Activated T-cell treated with anti-CD3 and anti-CD28 coated beads, Interleukin-2, amount 50 U/mL, for 24 hours (primary cell): ENCODE results near the gene HOXC11.
A peak's percentile ranks its signal among the peaks of the same experiment; 100 is the strongest.

Experiments
- DNase-seq: peaks from one replicate; pipeline ENCODE4 v3.0.0-alpha.2; 2020
- H3K27ac Mint-ChIP-seq: 2 replicates; pipeline ENCODE4 v1.8.0; 2020; ENCODE audit warnings: mild to moderate bottlenecking, mixed read lengths
- H3K27me3 Mint-ChIP-seq: 2 replicates; pipeline ENCODE4 v1.8.0; 2020; ENCODE audit warnings: mixed read lengths
- H3K36me3 Mint-ChIP-seq: 2 replicates; pipeline ENCODE4 v1.8.0; 2020; ENCODE audit warnings: low read depth, mixed read lengths
- H3K4me1 Mint-ChIP-seq: 2 replicates; pipeline ENCODE4 v1.8.0; 2020; ENCODE audit warnings: low read depth, mixed read lengths
- H3K4me3 Mint-ChIP-seq: 2 replicates; pipeline ENCODE4 v1.8.0; 2020; ENCODE audit warnings: mild to moderate bottlenecking, moderate library complexity, mixed read lengths
- H3K9me3 Mint-ChIP-seq: 2 replicates; pipeline ENCODE4 v1.8.0; 2020; ENCODE audit warnings: mixed read lengths

Gene HOXC11

DNA sequence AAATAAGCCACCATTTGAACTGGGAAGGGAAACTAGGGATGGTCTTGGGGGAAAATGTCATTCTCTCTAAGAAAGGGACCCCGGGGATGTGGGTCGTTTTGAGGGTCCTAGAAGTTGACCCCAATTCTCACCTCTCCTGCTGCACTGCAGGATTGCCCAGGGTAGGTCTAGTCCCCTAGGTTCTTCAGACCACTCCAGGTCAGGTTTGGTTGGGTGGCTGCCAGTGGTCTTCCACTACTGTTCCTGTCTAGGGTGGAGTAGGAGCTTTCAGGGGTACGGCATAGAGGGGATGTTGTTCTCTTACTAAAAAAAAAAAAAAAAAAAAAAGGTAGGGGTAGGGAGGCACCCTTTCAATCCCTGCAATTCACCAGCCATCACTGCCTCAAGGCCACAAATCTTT, 43.1 kb downstream of the HOXC11 start:
- Mint-ChIP-seq H3K9me3 (no peaks in the 10 kb centered on the region), H3K36me3 (no peaks in the 10 kb centered on the region), H3K4me1 (peaks cover 24% of the 10 kb centered on the region), H3K4me3 (no peak overlapping the region), H3K27ac (no peak overlapping the region), H3K27me3 (peaks cover 93% of the 10 kb centered on the region)
- DNase-seq: no peak

DNA sequence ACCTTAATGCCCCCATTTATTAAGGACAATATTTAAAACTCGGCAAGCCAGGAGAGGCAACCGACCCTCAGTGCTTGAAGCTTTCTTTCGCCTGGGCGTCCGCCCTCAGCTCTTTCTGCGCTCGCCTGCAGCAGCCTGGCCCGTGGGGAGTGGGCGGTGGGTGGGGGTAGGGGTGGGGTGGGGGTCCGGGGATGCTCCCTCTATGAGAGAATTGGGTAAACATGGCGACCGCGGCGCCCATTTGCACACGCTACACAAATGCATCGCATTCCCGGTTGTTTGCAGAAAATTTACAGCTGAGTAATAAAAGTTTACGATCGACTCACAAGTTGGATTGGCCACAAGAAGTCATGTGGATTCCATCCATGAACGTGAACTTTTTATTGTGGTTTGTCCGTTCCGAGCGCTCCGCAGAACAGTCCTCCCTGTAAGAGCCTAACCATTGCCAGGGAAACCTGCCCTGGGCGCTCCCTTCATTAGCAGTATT, 43.6 kb downstream of the HOXC11 start:
- Mint-ChIP-seq H3K27ac (no peak overlapping the region), H3K4me3 (no peak overlapping the region), H3K9me3 (no peaks in the 10 kb centered on the region), H3K27me3 (peaks cover 93% of the 10 kb centered on the region), H3K36me3 (no peaks in the 10 kb centered on the region), H3K4me1 (peaks cover 20% of the 10 kb centered on the region)
- no peak for DNase-seq

DNA sequence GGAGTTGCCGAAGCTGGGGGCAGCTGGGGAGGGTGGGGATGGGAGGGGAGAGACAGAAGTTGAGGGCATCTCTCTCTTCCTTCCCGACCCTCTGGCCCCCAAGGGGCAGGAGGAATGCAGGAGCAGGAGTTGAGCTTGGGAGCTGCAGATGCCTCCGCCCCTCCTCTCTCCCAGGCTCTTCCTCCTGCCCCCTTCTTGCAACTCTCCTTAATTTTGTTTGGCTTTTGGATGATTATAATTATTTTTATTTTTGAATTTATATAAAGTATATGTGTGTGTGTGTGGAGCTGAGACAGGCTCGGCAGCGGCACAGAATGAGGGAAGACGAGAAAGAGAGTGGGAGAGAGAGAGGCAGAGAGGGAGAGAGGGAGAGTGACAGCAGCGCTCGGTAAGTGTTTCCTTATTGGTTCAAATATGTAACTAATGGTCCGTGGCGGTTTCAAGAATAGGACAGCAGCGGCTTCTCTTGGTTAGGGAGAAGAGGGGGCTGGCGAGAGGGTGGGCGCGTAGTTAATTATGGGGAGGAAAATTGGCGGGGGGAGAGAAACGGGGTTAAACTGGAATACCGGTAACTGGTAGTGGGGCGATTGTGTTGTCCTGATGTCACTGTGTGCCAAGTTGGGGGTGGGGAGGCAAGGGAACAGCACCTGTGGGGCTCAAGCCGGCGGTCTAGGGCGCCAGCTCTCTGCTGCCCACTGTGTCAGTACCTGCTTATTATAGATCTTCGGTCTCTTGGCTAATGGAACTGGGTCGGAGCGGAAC, 44.3 kb downstream of the HOXC11 start:
- DNase-seq: no peak
- Mint-ChIP-seq H3K4me1 (peaks cover 19% of the 10 kb centered on the region), H3K27me3 (peaks cover 93% of the 10 kb centered on the region), H3K27ac (no peak overlapping the region), H3K4me3 (peak overlapping the region; percentile 74), H3K9me3 (no peaks in the 10 kb centered on the region), H3K36me3 (no peaks in the 10 kb centered on the region)

DNA sequence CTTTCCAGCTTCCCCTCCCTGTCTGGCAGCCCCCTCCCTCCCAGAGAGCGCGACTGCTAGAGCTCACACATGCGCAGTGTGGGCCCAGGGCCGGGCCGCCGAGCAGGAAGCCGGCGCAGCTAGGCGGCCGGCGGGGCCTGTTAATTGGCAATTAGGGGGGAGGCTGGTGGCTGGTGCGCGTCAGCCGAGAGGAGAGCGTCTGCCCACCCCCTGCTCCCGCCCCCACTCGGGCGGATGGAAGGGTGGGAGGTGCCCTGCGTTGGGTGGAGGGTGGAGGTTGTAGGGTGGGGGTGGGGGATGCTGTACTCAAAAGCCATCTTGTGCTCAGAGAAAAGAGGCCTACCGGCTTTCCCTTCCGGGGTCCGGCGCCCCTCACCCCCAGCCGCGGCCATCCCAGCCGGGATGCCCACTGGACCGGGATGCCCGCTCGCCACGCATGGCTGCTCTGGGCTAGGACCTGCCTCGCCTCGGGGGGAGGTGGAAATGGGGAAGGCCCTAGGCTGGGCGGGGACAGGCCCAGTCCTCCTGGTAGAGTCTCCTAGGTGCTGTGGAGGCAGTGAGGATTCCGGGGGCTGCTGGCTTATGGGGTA, 45.0 kb downstream of the HOXC11 start:
- no peaks in the 10 kb centered on the region for H3K9me3 Mint-ChIP-seq
- peaks cover 19% of the 10 kb centered on the region for H3K4me1 Mint-ChIP-seq
- H3K27ac Mint-ChIP-seq: no peak overlapping the region
- DNase-seq: peak; percentile 82
- no peaks in the 10 kb centered on the region for H3K36me3 Mint-ChIP-seq
- peaks cover 93% of the 10 kb centered on the region for H3K27me3 Mint-ChIP-seq
- H3K4me3 Mint-ChIP-seq: peak overlapping the region; percentile 74

DNA sequence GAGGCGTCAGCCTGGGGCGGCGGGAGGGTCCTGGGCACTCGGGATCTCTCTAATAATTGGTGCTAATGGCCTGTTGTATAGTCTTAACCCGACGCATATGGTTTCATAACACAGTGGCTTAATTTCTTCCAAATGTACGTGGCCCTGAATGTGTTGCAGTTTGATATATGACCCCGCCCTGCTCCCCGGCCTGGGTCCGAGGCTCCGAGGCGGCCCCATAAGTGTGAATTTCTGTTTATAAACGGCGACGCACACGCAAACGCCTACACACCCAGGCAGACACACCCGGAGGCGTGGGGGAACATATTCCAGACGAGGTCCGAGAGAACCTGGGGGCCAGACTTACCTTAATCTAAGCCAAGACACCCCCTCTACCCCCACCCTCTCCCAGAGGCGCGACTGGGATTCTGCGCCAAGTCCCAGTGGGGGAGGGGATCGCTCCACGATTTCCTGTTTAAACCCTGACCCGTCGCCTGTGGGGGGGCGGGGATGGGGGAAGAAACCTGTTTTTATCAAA, 45.6 kb downstream of the HOXC11 start:
- H3K27me3 Mint-ChIP-seq: peaks cover 93% of the 10 kb centered on the region

DNA sequence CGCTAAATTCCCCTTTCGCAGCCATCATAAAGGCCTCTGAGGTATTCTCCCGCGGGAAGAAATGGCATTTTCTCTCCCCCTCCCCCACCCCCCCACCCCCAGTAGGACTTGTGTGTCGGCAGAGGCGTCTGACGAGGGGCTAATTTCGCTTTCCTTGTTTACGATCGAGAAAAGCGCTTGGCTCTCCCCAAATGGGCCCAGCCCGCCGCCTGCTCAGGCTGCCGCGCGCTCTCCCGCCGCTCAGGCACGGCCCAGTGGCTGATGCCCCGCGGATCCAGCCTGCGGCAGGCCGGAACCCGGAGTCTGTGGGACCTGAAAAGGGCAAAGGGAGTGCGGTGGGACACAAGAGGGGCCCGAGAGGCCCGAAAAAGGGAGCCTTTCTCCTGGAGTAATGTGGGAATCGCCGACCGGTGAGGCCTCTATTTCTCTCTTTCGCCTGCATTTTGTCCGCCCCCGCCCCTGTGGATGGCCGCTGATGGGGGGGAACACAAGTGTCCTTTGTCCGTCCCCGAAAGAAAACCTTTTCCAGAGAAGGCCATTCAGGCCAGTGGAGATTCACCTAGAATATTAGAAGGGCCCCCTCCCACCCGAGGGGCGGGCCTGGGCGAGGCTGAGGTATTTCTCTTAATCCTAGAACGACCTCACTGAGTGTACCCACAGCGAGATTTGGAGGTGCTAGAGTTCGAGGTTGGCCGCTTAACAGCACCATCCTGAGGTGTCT, 46.3 kb downstream of the HOXC11 start:
- H3K4me1 Mint-ChIP-seq: peaks cover 19% of the 10 kb centered on the region
- H3K27me3 Mint-ChIP-seq: peaks cover 93% of the 10 kb centered on the region
- no peak for DNase-seq
- no peak overlapping the region for H3K4me3 Mint-ChIP-seq
- H3K36me3 Mint-ChIP-seq: no peaks in the 10 kb centered on the region
- H3K9me3 Mint-ChIP-seq: no peaks in the 10 kb centered on the region
- H3K27ac Mint-ChIP-seq: no peak overlapping the region

More for the DNA sequence above, 45.6 kb downstream of the HOXC11 start:
- Mint-ChIP-seq H3K9me3 (no peaks in the 10 kb centered on the region), H3K36me3 (no peaks in the 10 kb centered on the region), H3K4me3 (peak overlapping the region; percentile 74), H3K27ac (no peak overlapping the region), H3K4me1 (peaks cover 19% of the 10 kb centered on the region)
- no peak for DNase-seq

DNA sequence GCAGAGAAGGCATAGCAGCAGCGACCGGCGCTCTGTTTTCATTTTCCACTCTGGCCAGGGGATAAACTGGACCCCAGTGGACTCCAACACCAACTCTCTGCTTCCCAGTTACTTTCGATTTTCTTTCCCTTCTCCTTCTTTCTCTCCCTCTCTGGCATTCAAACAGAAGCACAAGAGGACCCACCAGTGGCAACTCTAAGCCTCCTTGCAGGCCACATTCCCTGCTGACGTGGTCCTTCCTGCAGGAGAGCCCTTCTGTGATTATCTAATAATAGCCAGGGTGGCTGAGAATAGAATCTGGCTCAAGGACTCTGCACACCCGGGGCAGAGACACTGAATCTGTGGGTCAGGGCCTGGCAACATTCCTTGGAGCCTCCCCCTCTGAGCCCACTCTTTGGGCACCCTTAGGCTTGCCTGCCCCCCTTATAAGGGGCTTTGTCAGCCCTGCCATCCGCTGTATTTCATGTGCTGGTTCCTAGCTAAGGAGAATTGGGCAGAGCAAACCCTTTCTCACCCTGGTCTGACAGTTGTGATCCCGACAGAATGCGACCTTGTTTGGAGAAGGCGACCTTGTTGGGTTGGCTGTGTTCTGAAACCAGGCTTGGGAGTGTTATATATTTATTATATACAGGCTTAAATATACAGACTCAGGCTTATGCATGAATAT, 47.1 kb downstream of the HOXC11 start:
- Mint-ChIP-seq H3K4me3 (no peak overlapping the region), H3K9me3 (no peaks in the 10 kb centered on the region), H3K36me3 (no peaks in the 10 kb centered on the region), H3K27me3 (peaks cover 92% of the 10 kb centered on the region), H3K4me1 (peaks cover 12% of the 10 kb centered on the region), H3K27ac (no peak overlapping the region)
- no peak for DNase-seq

DNA sequence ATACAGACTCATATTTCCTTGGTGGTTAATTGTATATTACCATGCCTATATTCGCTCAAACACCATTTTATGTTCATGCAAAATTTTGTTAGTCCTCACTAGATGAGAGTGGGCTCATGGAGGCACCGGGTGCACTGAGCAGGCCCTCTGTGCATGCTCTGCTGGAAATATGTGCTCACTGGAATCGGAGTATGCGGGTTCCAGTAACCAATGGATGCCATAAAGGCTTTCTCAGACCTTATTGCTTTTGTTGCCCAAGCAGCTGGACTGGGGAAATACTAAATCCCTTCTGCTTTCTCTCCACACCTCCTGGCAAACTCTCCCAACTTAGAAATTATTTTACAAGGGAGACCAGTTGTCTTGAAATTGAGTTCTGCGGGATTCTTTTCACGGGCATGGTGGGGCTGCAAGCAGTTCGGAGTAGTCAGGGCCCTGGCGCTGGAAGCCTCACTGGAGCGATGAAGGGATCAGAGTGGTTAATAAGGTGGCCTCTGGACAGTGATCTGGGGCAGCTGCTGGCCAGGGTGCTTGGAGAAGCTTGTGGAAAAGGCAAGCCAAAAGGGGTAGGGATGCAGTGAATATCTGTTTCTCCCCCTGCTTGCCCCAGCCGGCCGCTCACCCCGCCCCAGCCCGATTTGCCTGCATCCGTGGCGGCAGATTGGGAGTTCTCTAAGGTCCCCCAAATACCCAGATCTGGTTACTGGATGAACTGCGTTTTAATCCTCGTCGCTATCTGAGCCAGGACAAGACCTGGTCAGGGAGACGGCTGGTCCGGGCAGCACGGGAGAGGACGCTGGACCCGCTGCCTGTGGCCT, 47.9 kb downstream of the HOXC11 start:
- no peak for DNase-seq
- Mint-ChIP-seq H3K4me3 (no peak overlapping the region), H3K9me3 (no peaks in the 10 kb centered on the region), H3K27ac (no peak overlapping the region), H3K4me1 (peaks cover 11% of the 10 kb centered on the region), H3K36me3 (no peaks in the 10 kb centered on the region), H3K27me3 (peaks cover 91% of the 10 kb centered on the region)

DNA sequence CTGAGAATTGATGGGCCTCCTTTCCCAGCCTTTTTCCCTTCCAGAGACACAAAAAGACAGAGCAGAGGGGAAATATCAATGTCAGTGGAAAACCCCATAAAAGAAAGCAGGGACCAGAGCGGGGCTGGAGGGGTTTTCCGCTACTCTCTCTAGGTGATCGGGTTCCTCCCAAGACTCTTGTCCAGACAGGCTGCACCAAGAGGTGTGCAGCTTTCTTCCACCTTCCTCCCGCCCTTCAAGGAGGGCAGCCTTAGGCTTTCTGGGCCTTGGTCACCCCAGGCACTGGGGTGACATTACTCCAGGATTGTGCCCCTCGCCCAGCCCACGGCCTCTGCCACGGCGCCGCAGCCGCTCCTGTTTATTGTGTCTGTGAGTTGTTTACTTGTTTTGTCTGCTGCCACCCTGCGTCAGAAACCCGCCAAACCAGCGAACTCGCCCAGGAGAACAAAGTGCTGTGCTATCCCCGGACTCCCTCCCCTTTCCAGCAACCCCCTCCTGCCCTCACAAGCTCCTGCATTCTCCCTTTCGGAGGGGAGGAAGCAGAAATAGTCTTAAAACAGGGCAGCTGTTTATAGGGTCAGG, 48.6 kb downstream of the HOXC11 start:
- Mint-ChIP-seq H3K9me3 (no peaks in the 10 kb centered on the region), H3K4me3 (no peak overlapping the region), H3K4me1 (peaks cover 11% of the 10 kb centered on the region), H3K27ac (no peak overlapping the region), H3K36me3 (no peaks in the 10 kb centered on the region), H3K27me3 (peaks cover 90% of the 10 kb centered on the region)
- no peak for DNase-seq

DNA sequence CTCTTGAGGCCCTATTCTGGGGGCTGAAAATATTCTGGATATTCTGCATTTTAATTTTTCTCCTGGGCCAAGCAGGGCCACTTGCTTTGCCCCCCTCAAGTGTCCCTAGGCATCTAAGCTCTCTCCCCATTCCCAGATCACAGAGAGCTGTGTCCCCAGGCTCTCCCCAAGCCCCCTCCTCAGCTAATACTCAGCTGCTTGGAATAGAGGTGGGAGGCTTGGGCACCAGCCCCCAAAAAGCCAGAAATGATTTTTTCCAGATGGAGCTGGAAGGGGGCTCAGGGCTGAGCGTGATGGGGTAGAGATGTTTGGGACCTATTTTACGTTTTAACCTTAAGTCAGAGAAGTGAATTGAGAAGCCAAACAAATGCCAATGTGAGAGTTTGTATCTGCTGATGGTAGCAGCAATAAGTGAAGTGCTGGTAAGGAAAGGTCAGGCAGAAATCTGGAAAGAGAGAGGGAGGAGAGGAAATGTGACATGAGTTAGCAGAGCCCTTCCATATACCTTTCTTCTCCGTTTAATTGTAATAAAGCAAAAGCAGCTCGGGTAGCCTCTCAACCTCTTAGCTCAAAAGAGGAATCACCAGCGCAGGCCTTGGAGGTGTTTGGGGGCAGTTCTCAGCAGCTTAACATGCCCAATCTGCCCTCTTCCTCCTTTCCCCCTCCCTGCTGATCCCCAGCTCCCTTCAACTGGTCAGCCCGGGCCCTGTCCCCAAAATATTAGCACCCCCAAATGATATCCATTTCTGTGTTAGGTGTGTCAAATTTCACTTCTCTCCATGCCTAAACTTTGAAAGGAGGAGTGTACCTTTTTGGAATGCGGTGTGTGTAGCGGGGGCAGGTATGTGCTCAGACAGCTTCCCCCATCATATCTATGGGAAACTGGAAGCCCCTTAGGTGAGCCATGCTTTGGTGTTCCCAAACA, 50.3 kb downstream of the HOXC11 start:
- H3K9me3 Mint-ChIP-seq: no peaks in the 10 kb centered on the region
- no peaks in the 10 kb centered on the region for H3K36me3 Mint-ChIP-seq
- H3K4me1 Mint-ChIP-seq: peaks cover 9% of the 10 kb centered on the region
- no peak for DNase-seq
- H3K4me3 Mint-ChIP-seq: no peak overlapping the region
- H3K27me3 Mint-ChIP-seq: peaks cover 93% of the 10 kb centered on the region
- H3K27ac Mint-ChIP-seq: no peak overlapping the region

DNA sequence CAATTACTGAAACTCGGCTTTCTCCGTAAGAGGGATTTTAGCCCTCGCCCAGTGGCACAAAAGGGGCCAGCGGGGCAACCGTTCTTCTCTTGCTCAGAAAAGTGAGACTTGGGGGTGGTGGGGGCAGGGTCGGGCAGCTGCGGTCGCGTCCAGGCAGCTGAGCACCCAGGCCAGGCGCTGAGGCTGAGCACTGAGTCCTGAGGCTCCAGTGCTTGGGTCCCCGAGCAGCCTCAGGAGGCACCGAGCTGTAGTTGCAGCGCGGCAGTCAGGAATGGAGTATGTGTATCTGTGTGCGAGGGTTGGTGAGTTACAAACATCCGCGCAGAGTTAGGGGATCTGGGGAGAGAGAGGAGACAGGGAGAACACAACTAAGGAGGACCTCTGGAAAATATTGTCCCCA, 51.2 kb downstream of the HOXC11 start:
- Mint-ChIP-seq H3K9me3 (no peaks in the 10 kb centered on the region), H3K4me1 (peaks cover 10% of the 10 kb centered on the region), H3K27ac (no peak overlapping the region), H3K27me3 (peaks cover 96% of the 10 kb centered on the region), H3K4me3 (no peak overlapping the region), H3K36me3 (no peaks in the 10 kb centered on the region)
- no peak for DNase-seq

DNA sequence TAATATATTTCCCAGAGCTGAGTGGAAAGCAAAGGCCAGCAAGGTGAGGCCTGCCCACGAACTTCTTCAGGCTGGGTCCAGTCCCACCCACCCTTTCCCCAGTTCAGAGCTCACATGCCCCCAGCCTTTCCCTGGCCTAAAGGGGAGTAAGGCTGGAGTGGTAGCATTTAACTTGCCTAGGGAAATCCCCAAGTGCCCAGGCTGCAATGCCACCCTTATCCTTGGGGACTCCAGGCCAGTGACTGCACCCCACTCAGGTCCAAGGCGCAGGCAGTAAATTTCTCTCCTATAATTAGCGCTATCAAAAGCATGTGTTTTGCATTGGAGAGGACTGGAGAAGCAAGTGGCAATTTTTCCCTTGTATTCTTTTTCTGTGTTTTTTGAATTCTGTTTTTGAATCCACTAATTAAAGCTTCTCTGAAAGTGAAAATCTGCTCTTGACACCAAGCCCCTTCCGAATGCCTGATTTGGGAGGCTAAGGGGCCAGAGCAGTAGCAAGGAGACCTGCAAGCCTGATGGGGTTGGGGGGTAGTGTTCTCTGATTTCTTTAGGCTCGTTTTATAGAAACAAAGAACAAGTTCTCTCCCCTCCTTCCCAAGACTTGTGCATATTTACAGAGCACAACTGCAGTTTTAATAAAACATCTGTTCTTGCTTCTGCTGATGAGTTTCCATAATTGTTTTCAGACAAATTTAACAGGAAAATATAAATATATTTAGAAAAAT, 51.8 kb downstream of the HOXC11 start:
- Mint-ChIP-seq H3K4me1 (peaks cover 15% of the 10 kb centered on the region), H3K9me3 (no peaks in the 10 kb centered on the region), H3K27ac (no peak overlapping the region), H3K27me3 (peaks cover 96% of the 10 kb centered on the region), H3K4me3 (no peak overlapping the region), H3K36me3 (no peaks in the 10 kb centered on the region)
- DNase-seq: no peak
